GM12873 (cell line): Measurements from ENCODE around the gene CKB.

Source experiments
- CTCF ChIP-seq: IDR thresholded peaks from 2 replicates; pipeline ENCODE4 v1.5.1; 2012; ENCODE audit warnings: low read depth, mild to moderate bottlenecking, moderate library complexity, low read length, control low read depth; ENCODE audit not compliant: insufficient read depth; ENCODE audit errors: missing control alignments

Gene CKB

GRCh38 chr14:103561381-103562178, 39.0 kb upstream of the CKB start:
- no peak for TF ChIP-seq CTCF

DNA sequence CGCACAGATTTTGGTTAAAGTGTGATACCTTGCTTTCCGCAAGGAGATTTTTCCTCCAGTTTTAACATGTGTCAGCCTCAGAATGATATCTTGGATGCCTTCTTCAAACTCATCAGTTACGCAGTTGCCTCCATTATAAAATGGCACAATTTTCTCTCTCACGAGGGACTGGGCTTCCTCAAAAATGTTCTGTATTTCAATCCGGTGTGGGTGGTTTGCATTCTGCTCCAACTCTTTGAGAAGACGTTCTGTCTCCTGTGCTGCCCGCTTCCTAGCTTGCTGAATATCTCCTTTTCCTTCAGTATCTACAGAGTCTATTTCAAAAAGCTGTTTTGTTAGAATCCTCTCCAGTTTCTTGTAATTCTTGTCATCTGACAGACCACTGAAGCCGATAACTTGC, 38.1 kb upstream of the CKB start:
- no peak for TF ChIP-seq CTCF

DNA sequence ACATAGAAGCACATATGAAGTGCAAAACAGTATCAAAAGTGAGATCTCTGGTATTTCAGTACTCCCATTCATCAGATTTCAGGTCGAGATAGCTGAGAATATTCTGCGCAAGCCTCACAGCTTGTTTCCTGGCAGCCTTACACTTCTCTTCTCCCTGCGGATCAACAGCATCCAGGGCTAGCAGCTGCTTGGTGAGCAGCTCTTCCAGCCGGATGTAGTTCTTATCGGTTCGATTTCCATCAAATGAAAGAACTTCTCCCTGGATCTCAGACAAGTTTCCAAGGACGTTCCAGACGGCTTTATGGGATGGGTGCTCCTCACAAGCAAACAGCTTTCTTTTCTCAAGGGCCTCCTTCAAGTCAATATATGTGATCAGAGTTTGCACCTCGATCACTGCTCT, 37.1 kb upstream of the CKB start:
- TF ChIP-seq CTCF, result no peak

DNA sequence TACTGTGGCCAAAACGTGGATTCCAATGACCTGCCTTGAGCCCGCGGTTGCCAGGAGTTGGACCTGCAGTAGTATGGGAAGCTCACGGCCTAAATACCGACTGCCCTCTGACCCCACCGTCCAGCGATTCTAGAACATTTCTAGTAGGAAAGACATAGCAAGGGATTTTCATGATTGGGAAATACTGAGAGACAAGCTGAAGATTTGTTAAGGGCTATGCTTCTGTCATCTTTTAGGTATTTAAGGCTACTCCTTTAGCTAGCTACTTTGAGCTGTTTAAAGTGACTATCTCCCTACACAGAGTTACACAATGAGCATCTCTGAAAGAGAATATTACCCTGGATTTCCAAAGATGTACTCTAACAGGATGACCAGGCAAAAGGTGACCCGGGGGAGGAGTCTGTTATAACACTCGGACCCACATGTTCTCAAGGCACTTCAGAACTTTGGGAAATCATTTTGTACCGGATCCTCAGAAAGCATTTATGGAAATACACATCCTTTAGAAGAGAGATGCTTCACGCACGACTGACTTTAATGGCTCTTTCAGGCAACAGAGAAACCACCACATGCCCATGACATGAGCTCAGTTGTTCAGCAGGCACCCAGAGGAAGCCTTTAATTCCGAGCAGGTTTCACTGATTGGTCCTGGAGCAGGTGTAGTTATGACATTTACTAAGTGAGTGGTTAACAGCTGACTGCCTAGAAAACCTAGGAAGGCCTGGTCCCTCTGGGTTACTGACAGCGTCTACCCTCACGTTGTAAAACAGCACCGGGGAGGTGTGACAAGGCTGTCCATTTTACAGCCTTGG, 35.6 kb upstream of the CKB start:
- no peak for TF ChIP-seq CTCF

- no peak for TF ChIP-seq CTCF
These were observed 34.5 kb upstream of the CKB start for GRCh38 chr14:103556946-103557758.

- TF ChIP-seq CTCF, result no peak
These were observed 33.1 kb upstream of the CKB start for GRCh38 chr14:103555559-103556337.
